Esophagus muscularis mucosa (tissue), 4 donors: ENCODE results near the gene ANKRD6. TPM values are rescaled to one million over a fixed set of nuclear protein-coding genes. Genes with fewer than 3 reads are reported as not detected.

Experiments
- DNase-seq: peaks from one replicate; pipeline ENCODE4 v3.0.0-alpha.2; 2017; ENCODE audit errors: extremely low spot score
- H3K27ac ChIP-seq, 4 donors: fragments of 200-600 bp; sonication (generic); replicated peaks in 1 of 4; 1 replicate in 3 of 4; 2 replicates in 1 of 4; pipeline ENCODE4 v1.5.1; 2016 to 2019; ENCODE audit warnings: mild to moderate bottlenecking in 1 of 4
- H3K27me3 ChIP-seq, 4 donors: fragments of 200-600 bp; sonication (generic); one replicate each; pipeline versions ENCODE4 v1.5.1 to v1.6.0; 2016 to 2019
- H3K36me3 ChIP-seq, 4 donors: fragments of 200-600 bp; sonication (generic); one replicate each; pipeline ENCODE4 v1.5.1; 2016 to 2019
- H3K4me1 ChIP-seq, 4 donors: fragments of 200-600 bp; sonication (generic); one replicate each; pipeline ENCODE4 v1.5.1; 2016 to 2019
- H3K4me3 ChIP-seq, 4 donors: fragments of 200-600 bp; sonication (generic); 1 replicate in 2 of 4; 2 replicates in 2 of 4; pipeline ENCODE4 v1.5.1; 2016 to 2019; ENCODE audit warnings: mild to moderate bottlenecking in 4 of 4, moderate library complexity in 1 of 4
- H3K9me3 ChIP-seq, 4 donors: fragments of 200-600 bp; sonication (generic); 1 replicate in 3 of 4; 2 replicates in 1 of 4; pipeline ENCODE4 v1.5.1; 2016 to 2019
- EP300 ChIP-seq: sonication (generic); formaldehyde crosslinking; IDR thresholded peaks from one replicate; pipeline ENCODE4 v1.6.1; 2017; ENCODE audit warnings: antibody characterized with exemption
- POLR2A ChIP-seq: fragments of 450-650 bp; IDR thresholded peaks from one replicate; pipeline ENCODE4 v1.6.1; 2017; ENCODE audit warnings: antibody characterized with exemption, moderate library complexity, mild to moderate bottlenecking, low read depth
- POLR2AphosphoS5 ChIP-seq, 2 donors: sonication (generic); formaldehyde crosslinking; IDR thresholded peaks; one replicate each; pipeline ENCODE4 v1.6.1; 2017; ENCODE audit warnings: antibody characterized with exemption in 2 of 2
- WGBS: methylation state at CpG from one replicate; pipeline ENCODE4 v1.1.5; 2018; 5-methylcytosine and 5-hydroxymethylcytosine counted together
- intact Hi-C: fragments of 100-400 bp; cut with DNase I; formaldehyde crosslinking; loops from one replicate; pipeline ENCODE4 v1.15.1; 2023
- total RNA-seq, 4 donors: library from RNA; depleted of rRNA; stranded (reverse); fragments of >200 nt; gene quantifications; one replicate each; pipeline versions ENCODE4 v1.1.0 to v1.2.1, GENCODE V29; 2016
- TF ChIP-seq, protein P1 (sequence below), 3 experiments: fragments of 200-600 bp in 2 of 3; fragments of 450-650 bp in 1 of 3; sonication (generic) in 2 of 3; IDR thresholded peaks; one replicate each; pipeline ENCODE4 v1.5.1; 2017 to 2019; ENCODE audit warnings: antibody characterized with exemption in 3 of 3, mild to moderate bottlenecking in 2 of 3, moderate library complexity in 1 of 3

Gene ANKRD6
- total RNA-seq, 4 donors from 2014 or later: 9.1 to 18.9 (median 10.7) TPM

DNA sequence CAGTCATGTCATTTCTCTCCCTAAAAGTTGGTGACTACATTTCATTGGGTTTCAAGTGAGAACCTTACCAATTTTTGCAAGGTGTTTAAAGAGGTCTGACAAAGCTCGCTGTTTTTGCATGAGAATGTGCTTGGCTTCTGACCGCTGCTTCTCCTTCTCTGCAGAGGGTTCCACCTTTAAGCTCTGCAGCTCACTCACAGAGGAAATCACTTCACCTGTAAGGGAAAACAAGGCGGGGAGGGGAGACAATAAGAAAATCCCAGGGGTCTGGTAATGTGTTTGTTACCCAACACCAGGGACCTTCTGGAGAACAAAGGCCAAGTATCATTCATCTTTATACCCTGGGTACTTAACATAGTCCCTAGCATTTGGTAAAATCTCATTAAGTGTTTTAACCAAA lies 245.6 kb downstream of the ANKRD6 start:
- DNase-seq: no peak

DNA sequence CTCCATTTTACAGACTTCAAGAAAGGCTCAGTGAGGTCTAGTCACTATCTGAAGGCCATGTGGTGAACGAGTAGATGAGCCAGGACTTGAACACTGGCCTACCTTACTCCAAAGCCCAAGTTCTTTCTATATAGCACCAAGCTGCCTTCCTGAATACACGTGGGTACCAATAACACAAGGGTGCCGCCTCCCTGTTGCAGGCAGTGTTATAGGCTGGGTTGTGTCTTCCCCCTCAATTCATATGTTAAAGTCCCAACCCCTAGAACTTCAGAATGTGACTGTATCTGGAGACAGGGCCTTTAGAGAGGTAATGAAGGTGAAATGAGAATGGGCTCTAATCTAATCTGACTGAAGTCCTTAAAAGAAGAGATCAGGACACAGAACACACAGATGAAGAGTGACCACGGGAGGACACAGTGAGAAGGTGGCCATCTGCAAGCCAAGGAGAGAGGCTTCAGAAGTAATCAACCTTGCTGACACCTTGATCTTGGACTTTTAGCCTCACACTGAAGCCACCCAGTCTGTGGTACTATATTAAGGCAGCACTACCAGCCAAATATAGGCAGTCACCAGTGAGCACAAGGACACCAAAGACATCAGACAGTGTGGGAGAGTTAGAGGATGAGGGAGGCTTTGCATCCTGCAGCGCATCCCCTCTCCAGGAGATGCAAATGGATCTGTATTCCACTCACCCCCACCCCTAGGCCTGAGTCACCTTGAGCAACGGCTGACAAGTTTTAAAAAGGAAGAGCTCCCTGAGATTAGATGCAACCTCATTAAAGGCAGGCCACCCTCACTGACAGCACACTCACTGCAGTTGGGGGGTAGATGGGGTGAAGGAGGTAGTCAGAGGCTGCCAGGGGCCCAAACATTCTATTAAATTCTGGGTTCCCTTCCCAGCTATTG lies 246.5 kb downstream of the ANKRD6 start:
- Histone ChIP-seq H3K36me3 (peaks cover 69 to 99% (median 93%) of the 10 kb centered on the region in 4 donors), H3K27ac (no peak overlapping the region)
- WGBS: 85% methylated on average over 6 of the region's 6 CpGs

More for the DNA sequence above, 245.6 kb downstream of the ANKRD6 start:
- Histone ChIP-seq H3K27ac (no peak overlapping the region), H3K36me3 (peaks cover 74 to 99% (median 93%) of the 10 kb centered on the region in 4 donors), H3K9me3 (no peaks in the 10 kb centered on the region), H3K4me3 (no peak overlapping the region), H3K4me1 (peaks cover 0 to 8% (median 4%) of the 10 kb centered on the region in 4 donors), H3K27me3 (no peaks in the 10 kb centered on the region)
- 96% methylated on average over 3 of the region's 3 CpGs for WGBS
- intact Hi-C loops: no loop called here
- TF ChIP-seq POLR2AphosphoS5 (IDR thresholded peaks at IDR 0.05): no peak
- TF ChIP-seq POLR2A: no peak
- TF ChIP-seq, protein P1, sequence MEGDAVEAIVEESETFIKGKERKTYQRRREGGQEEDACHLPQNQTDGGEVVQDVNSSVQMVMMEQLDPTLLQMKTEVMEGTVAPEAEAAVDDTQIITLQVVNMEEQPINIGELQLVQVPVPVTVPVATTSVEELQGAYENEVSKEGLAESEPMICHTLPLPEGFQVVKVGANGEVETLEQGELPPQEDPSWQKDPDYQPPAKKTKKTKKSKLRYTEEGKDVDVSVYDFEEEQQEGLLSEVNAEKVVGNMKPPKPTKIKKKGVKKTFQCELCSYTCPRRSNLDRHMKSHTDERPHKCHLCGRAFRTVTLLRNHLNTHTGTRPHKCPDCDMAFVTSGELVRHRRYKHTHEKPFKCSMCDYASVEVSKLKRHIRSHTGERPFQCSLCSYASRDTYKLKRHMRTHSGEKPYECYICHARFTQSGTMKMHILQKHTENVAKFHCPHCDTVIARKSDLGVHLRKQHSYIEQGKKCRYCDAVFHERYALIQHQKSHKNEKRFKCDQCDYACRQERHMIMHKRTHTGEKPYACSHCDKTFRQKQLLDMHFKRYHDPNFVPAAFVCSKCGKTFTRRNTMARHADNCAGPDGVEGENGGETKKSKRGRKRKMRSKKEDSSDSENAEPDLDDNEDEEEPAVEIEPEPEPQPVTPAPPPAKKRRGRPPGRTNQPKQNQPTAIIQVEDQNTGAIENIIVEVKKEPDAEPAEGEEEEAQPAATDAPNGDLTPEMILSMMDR (IDR thresholded peaks at IDR 0.05): no peak

DNA sequence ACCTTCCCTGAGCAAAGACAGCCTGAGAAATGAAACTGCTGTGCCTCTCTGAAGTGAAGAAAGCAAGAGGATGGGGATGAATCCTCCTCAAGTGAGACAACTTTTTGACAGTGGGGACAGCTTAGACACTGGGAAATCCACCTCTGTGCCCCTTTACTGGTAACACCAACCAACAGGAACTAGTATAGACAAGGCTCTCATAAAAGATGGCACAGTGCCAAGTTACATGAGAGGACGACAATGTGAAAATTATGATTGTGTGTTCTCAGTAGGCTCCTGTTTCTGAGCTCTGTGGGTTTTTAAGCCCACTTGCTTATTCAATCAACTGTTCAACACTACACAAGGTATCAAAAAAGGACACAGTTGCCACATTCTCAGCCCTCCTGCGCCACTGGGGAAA lies 247.2 kb downstream of the ANKRD6 start:
- intact Hi-C loops: no loop called here
- Histone ChIP-seq H3K27me3 (no peaks in the 10 kb centered on the region), H3K36me3 (peaks cover 70 to 99% (median 93%) of the 10 kb centered on the region in 4 donors), H3K4me3 (no peak overlapping the region), H3K27ac (no peak overlapping the region), H3K4me1 (peaks cover 0 to 8% (median 4%) of the 10 kb centered on the region in 4 donors), H3K9me3 (no peaks in the 10 kb centered on the region)
- WGBS: 89% methylated on average over 2 of the region's 2 CpGs
- no peak for DNase-seq
- TF ChIP-seq, protein P1 (IDR thresholded peaks at IDR 0.05): no peak
- TF ChIP-seq EP300: no peak
- TF ChIP-seq POLR2A: no peak
- TF ChIP-seq POLR2AphosphoS5 (IDR thresholded peaks at IDR 0.05): no peak

More for the DNA sequence above, 246.5 kb downstream of the ANKRD6 start:
- DNase-seq: no peak
- peaks cover 0 to 8% (median 4%) of the 10 kb centered on the region in 4 donors for H3K4me1 ChIP-seq
- no peak overlapping the region for H3K4me3 ChIP-seq
- H3K27me3 ChIP-seq: no peaks in the 10 kb centered on the region
- intact Hi-C loops: no loop called here
- no peaks in the 10 kb centered on the region for H3K9me3 ChIP-seq
- TF ChIP-seq POLR2A: no peak
- TF ChIP-seq EP300: no peak
- TF ChIP-seq, protein P1 (IDR thresholded peaks at IDR 0.05): no peak
- TF ChIP-seq POLR2AphosphoS5 (IDR thresholded peaks at IDR 0.05): no peak

DNA sequence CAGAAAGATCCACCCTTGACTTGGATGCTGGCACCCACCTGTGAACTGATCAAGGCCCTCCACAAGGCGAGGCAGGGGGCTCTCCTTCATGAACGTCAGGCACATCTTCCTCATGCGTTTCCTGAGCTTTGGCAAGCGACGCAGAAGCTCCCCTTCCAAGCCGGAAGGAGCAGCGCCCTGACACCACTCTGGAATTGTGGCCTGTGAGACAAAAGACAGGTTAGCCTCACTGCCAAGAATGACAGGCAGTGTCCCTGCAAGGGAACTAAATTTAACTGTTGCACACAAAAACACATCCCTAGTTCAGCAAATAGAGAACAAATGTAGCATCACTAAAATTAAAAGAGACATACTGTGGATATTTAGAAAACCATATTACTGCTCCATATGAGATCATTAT lies 247.6 kb downstream of the ANKRD6 start:
- H3K9me3 ChIP-seq: no peaks in the 10 kb centered on the region
- no peaks in the 10 kb centered on the region for H3K27me3 ChIP-seq
- H3K4me3 ChIP-seq: no peak overlapping the region
- H3K36me3 ChIP-seq: peaks cover 70 to 99% (median 93%) of the 10 kb centered on the region in 4 donors
- peaks cover 0 to 8% (median 4%) of the 10 kb centered on the region in 4 donors for H3K4me1 ChIP-seq
- H3K27ac ChIP-seq: no peak overlapping the region
- intact Hi-C loops: no loop called here
- 84% methylated on average over 6 of the region's 7 CpGs for WGBS
- no peak for DNase-seq
- no peak for TF ChIP-seq POLR2AphosphoS5 (IDR thresholded peaks at IDR 0.05)
- TF ChIP-seq POLR2A: no peak
- TF ChIP-seq, protein P1 (IDR thresholded peaks at IDR 0.05): no peak
- TF ChIP-seq EP300: no peak
